ENCODE results near the gene ELMO3. TPM values are rescaled to one million over a fixed set of nuclear protein-coding genes. Genes with fewer than 3 reads are reported as not detected.

ELMO3 gene
- total RNA-seq, 6 experiments from 2014 or later: 1.8 to 8.0 (median 4.6) TPM

GRCh38 chr16:67200491-67200890, 1.6 kb downstream of the ELMO3 start:
- Histone ChIP-seq H3K4me3 (no peak overlapping the region), H3K36me3 (peaks cover 0 to 32% (median 8%) of the 10 kb centered on the region in 4 donors), H3K27me3 (no peaks in the 10 kb centered on the region), H3K27ac (no peak overlapping the region), H3K9me3 (no peaks in the 10 kb centered on the region), H3K4me1 (peaks cover 0 to 7% (median 0%) of the 10 kb centered on the region in 4 donors)
- WGBS (ENCODE audit: insufficient coverage, low coverage, low lambda C conversion rate, missing lambda C conversion rate): no CpG with 5 or more reads among the region's 8 CpGs
- DNase-seq (no peak), ATAC-seq (no peak)
- intact Hi-C loops (cut with DNase I): no loop called here
- no peak for TF ChIP-seq CTCF (IDR thresholded peaks at IDR 0.05)
- TF ChIP-seq POLR2A (IDR thresholded peaks at IDR 0.05): no peak

GRCh38 chr16:67201411-67202345, 2.7 kb downstream of the ELMO3 start:
- Histone ChIP-seq H3K4me3 (no peak overlapping the region), H3K9me3 (no peaks in the 10 kb centered on the region), H3K27ac (no peak overlapping the region), H3K36me3 (peaks cover 0 to 21% (median 1%) of the 10 kb centered on the region in 4 donors), H3K27me3 (no peaks in the 10 kb centered on the region), H3K4me1 (peaks cover 0 to 7% (median 0%) of the 10 kb centered on the region in 4 donors)
- DNase-seq: no peak
- no peak for TF ChIP-seq POLR2A (IDR thresholded peaks at IDR 0.05)
- no peak for TF ChIP-seq CTCF (IDR thresholded peaks at IDR 0.05)
- 97% methylated on average over 5 of the region's 40 CpGs for WGBS (ENCODE audit: insufficient coverage, low coverage, low lambda C conversion rate, missing lambda C conversion rate)
- intact Hi-C loops (cut with DNase I): no loop called here
- no peak for ATAC-seq

- no CpG with 5 or more reads among the region's 12 CpGs for WGBS (ENCODE audit: insufficient coverage, low coverage, low lambda C conversion rate, missing lambda C conversion rate)
- Histone ChIP-seq H3K9me3 (no peaks in the 10 kb centered on the region), H3K4me3 (no peak overlapping the region), H3K36me3 (peaks cover 0 to 14% (median 1%) of the 10 kb centered on the region in 4 donors), H3K27me3 (no peaks in the 10 kb centered on the region), H3K27ac (no peak overlapping the region), H3K4me1 (peaks cover 0 to 7% (median 0%) of the 10 kb centered on the region in 4 donors)
- DNase-seq (no peak), ATAC-seq (no peak)
- TF ChIP-seq POLR2A (IDR thresholded peaks at IDR 0.05) (no peak), CTCF (IDR thresholded peaks at IDR 0.05) (no peak)
- intact Hi-C loops (cut with DNase I): no loop called here
Observed at GRCh38 chr16:67202426-67202825, 3.5 kb downstream of the ELMO3 start.

GRCh38 chr16:67202956-67203493, 4.1 kb downstream of the ELMO3 start:
- Histone ChIP-seq H3K4me1 (peaks cover 0 to 7% (median 0%) of the 10 kb centered on the region in 4 donors), H3K4me3 (no peak overlapping the region), H3K36me3 (peaks cover 0 to 12% (median 1%) of the 10 kb centered on the region in 4 donors), H3K27me3 (no peaks in the 10 kb centered on the region), H3K27ac (no peak overlapping the region), H3K9me3 (no peaks in the 10 kb centered on the region)
- 84% methylated on average over 7 of the region's 23 CpGs for WGBS (ENCODE audit: insufficient coverage, low coverage, low lambda C conversion rate, missing lambda C conversion rate)
- DNase-seq (no peak), ATAC-seq (no peak)
- intact Hi-C loops (cut with DNase I): no loop called here
- no peak for TF ChIP-seq CTCF (IDR thresholded peaks at IDR 0.05)
- TF ChIP-seq POLR2A (IDR thresholded peaks at IDR 0.05): no peak
